ENCODE results near the gene STK33.
"Not testable (repeated sequence)": the region's sequence is repeated elsewhere in the genome, so short reads cannot be mapped to it uniquely, and the experiment has no call there.

The STK33 gene

DNA sequence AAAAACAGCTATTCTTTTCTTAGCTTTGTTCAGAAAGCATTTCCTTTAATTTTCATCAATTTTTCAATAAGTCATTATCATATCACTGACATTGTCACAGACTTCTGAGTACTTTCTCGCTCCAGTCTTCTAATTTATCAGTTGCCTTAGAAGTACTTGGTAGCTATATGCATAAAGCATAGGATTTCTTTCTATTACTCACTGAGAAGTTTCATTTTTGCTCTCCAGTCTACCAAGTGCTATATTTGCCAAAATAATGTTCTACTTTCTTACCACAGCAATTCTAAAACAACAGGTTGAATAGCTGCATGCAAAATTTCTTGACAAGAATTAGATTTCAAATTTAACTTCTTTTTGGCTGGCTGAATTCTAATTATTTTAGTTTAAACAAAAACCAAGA, 116.3 kb downstream of the STK33 start:
- Histone ChIP-seq H3K27ac (ENCODE audit: extremely low read depth, low read depth, low read length) (no peak overlapping the region), H3K4me1 (ENCODE audit: control insufficient read depth, insufficient read depth, low read length) (no peaks in the 10 kb centered on the region), H3K36me3 (ENCODE audit: control insufficient read depth in 2 of 2, insufficient read depth in 1 of 2, low read length in 2 of 2) (no peaks in the 10 kb centered on the region), H3K4me3 (ENCODE audit: low read depth, low read length) (no peak overlapping the region), H3K9me3 (ENCODE audit: control insufficient read depth, insufficient read depth, low read depth, low read length) (no peaks in the 10 kb centered on the region)
- TF ChIP-seq SETDB1 (IDR thresholded peaks at IDR 0.05; ENCODE audit: insufficient read length, low read length) (no peak), HOXA7 (CRISPR knock-in tag; IDR thresholded peaks at IDR 0.05; ENCODE audit: borderline replicate concordance) (no peak), KLF16 (tag by site-specific recombination; IDR thresholded peaks at IDR 0.05) (no peak), TRIM28 (IDR thresholded peaks at IDR 0.05; ENCODE audit: borderline replicate concordance, low read length) (no peak), ZNF654 (tag by site-specific recombination; IDR thresholded peaks at IDR 0.05; ENCODE audit: low read depth) (no peak), ZNF555 (tag by site-specific recombination; conservative IDR thresholded peaks at IDR 0.05) (no peak), REPIN1 (tag by site-specific recombination; IDR thresholded peaks at IDR 0.05; ENCODE audit: low read depth) (no peak), ZNF768 (tag by site-specific recombination; IDR thresholded peaks at IDR 0.05) (no peak), YY1 (tag by site-specific recombination; IDR thresholded peaks at IDR 0.05) (no peak)
- TF ChIP-seq, protein P1, sequence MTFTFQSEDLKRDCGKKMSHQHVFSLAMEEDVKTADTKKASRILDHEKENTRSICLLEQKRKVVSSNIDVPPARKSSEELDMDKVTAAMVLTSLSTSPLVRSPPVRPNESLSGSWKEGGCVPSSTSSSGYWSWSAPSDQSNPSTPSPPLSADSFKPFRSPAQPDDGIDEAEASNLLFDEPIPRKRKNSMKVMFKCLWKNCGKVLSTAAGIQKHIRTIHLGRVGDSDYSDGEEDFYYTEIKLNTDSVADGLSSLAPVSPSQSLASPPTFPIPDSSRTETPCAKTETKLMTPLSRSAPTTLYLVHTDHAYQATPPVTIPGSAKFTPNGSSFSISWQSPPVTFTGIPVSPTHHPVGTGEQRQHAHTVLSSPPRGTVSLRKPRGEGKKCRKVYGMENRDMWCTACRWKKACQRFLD (tag by site-specific recombination; IDR thresholded peaks at IDR 0.05), result no peak
- TF ChIP-seq, protein P2, sequence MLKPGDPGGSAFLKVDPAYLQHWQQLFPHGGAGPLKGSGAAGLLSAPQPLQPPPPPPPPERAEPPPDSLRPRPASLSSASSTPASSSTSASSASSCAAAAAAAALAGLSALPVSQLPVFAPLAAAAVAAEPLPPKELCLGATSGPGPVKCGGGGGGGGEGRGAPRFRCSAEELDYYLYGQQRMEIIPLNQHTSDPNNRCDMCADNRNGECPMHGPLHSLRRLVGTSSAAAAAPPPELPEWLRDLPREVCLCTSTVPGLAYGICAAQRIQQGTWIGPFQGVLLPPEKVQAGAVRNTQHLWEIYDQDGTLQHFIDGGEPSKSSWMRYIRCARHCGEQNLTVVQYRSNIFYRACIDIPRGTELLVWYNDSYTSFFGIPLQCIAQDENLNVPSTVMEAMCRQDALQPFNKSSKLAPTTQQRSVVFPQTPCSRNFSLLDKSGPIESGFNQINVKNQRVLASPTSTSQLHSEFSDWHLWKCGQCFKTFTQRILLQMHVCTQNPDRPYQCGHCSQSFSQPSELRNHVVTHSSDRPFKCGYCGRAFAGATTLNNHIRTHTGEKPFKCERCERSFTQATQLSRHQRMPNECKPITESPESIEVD (tag by site-specific recombination; IDR thresholded peaks at IDR 0.05), result no peak
- CTCF ChIA-PET, result interaction anchor here (1.0 kb wide), 1 partner anchor 269 kb away, joined by 3 read pairs; no protein-coding TSS in a partner anchor
- POLR2A ChIA-PET, result no interaction called here

DNA sequence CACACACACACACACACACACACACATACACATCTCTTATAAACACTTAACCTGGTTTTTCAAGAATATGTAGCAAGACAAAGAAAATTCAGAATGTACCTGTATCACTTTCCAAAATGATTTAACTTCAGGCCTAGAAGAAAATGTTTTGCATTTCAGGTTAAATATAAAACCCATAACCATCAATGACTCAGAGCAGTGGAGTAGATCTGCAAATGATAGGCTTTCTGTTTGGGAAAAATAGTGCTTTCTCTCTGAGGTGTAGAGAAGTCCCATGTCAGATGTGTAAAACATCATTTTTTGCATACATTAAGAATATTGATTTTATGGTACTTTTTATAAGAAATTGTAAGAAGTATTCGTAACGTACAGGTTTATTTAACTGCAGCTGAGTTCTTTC, 116.9 kb downstream of the STK33 start:
- no peak for TF ChIP-seq ZNF658 (tag by site-specific recombination; IDR thresholded peaks at IDR 0.05)
- Histone ChIP-seq H3K4me3 (ENCODE audit: low read depth, low read length) (no peak overlapping the region), H3K9me3 (ENCODE audit: control insufficient read depth, insufficient read depth, low read depth, low read length) (no peaks in the 10 kb centered on the region), H3K4me1 (ENCODE audit: control insufficient read depth, insufficient read depth, low read length) (no peaks in the 10 kb centered on the region), H3K27ac (ENCODE audit: extremely low read depth, low read depth, low read length) (no peak overlapping the region), H3K36me3 (ENCODE audit: control insufficient read depth in 2 of 2, insufficient read depth in 1 of 2, low read length in 2 of 2) (no peaks in the 10 kb centered on the region)
- ChIA-PET CTCF (interaction anchor here (0.6 to 1.0 kb wide), 2 partner anchors 63 to 269 kb away, joined by 3 to 4 read pairs; no protein-coding TSS in a partner anchor), POLR2A (no interaction called here)

DNA sequence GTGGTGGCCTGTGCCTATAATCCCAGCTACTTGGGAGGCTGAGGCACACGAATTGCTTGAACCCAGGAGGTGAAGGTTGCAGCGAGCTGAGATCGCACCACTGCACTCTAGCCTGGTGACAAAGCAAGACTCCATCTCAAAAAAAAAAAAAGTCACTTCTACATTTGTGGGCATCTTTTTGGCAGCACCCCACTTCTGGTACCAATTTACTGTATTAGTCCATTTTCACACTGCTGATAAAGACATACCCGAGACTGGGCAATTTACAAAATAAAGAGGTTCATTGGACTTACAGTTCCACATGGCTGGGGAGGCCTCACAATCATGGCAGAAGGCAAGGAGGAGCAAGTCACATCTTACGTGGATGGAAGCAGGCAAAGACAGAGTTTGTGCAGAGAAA, 126.2 kb downstream of the STK33 start:
- H3K4me3 ChIP-seq (ENCODE audit: low read depth, low read length); POLR2A ChIA-PET; H3K9me3 ChIP-seq (ENCODE audit: control insufficient read depth, insufficient read depth, low read depth, low read length); H3K4me1 ChIP-seq (ENCODE audit: control insufficient read depth, insufficient read depth, low read length); H3K27ac ChIP-seq (ENCODE audit: extremely low read depth, low read depth, low read length); CTCF ChIA-PET: not testable (repeated sequence)
- H3K36me3 ChIP-seq (ENCODE audit: control insufficient read depth in 2 of 2, insufficient read depth in 1 of 2, low read length in 2 of 2), result peaks cover 0 to 13% of the 10 kb centered on the region in 2 experiments; a peak in 1 of 3 replicates
- peak; percentile 92 for TF ChIP-seq ZNF707 (tag by site-specific recombination; IDR thresholded peaks at IDR 0.05)

DNA sequence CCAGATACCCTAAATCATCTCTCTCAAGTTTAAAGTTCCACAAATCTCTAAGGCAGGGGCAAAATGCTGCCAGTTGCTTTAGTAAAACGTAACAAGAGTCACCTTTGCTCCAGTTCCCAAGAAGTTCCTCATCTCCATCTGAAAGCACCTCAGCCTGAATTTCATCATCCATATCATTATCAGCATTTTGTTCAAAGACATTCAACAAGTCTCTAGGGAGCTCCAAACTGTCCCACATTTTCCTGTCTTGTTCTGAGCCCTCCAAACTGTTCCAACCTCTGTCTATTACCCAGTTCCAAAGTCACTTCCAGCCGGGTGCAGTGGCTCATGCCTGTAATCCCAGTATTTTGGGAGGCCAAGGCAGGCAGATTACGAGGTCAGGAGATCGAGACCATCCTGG, 126.7 kb downstream of the STK33 start:
- POLR2A ChIA-PET; H3K4me1 ChIP-seq (ENCODE audit: control insufficient read depth, insufficient read depth, low read length): not testable (repeated sequence)

DNA sequence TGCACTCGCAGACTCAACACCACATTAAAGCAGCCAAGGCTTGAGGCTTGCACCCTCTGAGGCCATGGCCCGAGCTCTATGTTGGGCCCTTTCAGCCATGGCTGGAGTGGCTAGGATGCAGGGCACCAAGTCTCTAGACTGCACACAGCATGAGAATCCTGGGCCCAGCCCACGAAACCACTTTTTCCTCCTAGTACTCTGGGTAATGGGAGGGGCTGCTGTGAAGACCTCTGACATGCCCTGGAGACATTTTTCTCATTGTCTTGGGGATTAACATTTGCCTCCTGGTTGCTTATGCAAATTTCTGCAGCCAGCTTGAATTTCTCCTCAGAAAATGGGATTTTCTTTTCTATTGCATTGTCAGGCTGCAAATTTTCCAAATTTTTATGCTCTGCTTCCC, 127.1 kb downstream of the STK33 start:
- H3K4me3 ChIP-seq (ENCODE audit: low read depth, low read length); H3K9me3 ChIP-seq (ENCODE audit: control insufficient read depth, insufficient read depth, low read depth, low read length); CTCF ChIA-PET; H3K27ac ChIP-seq (ENCODE audit: extremely low read depth, low read depth, low read length); POLR2A ChIA-PET; H3K4me1 ChIP-seq (ENCODE audit: control insufficient read depth, insufficient read depth, low read length): not testable (repeated sequence)
- H3K36me3 ChIP-seq (ENCODE audit: control insufficient read depth in 2 of 2, insufficient read depth in 1 of 2, low read length in 2 of 2), result peaks cover 0 to 13% of the 10 kb centered on the region in 2 experiments; a peak in 1 of 3 replicates

More for the DNA sequence above, 126.7 kb downstream of the STK33 start:
- H3K4me3 ChIP-seq (ENCODE audit: low read depth, low read length); H3K9me3 ChIP-seq (ENCODE audit: control insufficient read depth, insufficient read depth, low read depth, low read length); H3K27ac ChIP-seq (ENCODE audit: extremely low read depth, low read depth, low read length); CTCF ChIA-PET: not testable (repeated sequence)
- peaks cover 0 to 13% of the 10 kb centered on the region in 2 experiments; a peak in 1 of 3 replicates for H3K36me3 ChIP-seq (ENCODE audit: control insufficient read depth in 2 of 2, insufficient read depth in 1 of 2, low read length in 2 of 2)

Measured in HEK293 (cell line).